Gastroesophageal sphincter (tissue), 4 donors: Measurements from ENCODE around the gene SCNN1A. TPM values are rescaled to one million over a fixed set of nuclear protein-coding genes. Genes with fewer than 3 reads are reported as not detected.
"Not testable (repeated sequence)": the region's sequence is repeated elsewhere in the genome, so short reads cannot be mapped to it uniquely, and the experiment has no call there.

Experiments
- ATAC-seq: fragments of 150-250 bp; one replicate; pipeline ENCODE4 v1.9.1; 2016; ENCODE audit warnings: mild to moderate bottlenecking, moderate library complexity
- H3K27ac ChIP-seq, 4 donors: fragments of 200-600 bp; sonication (generic) in 3 of 4; 1 replicate in 3 of 4; 2 replicates in 1 of 4; pipeline ENCODE4 v1.5.1; 2016 to 2019
- H3K27me3 ChIP-seq: fragments of 200-600 bp; sonication (generic); one replicate; pipeline ENCODE4 v1.5.1; 2019
- H3K36me3 ChIP-seq, 2 donors: fragments of 200-600 bp; sonication (generic); one replicate each; pipeline ENCODE4 v1.5.1; 2019; ENCODE audit warnings: control low read depth in 1 of 2
- H3K4me1 ChIP-seq, 3 donors: fragments of 200-600 bp; sonication (generic); 1 replicate in 2 of 3; 2 replicates in 1 of 3; pipeline ENCODE4 v1.5.1; 2016 to 2019; ENCODE audit warnings: control low read depth in 2 of 3
- H3K4me3 ChIP-seq, 2 donors: fragments of 200-600 bp; sonication (generic); one replicate each; pipeline ENCODE4 v1.5.1; 2019; ENCODE audit warnings: mild to moderate bottlenecking in 1 of 2, moderate library complexity in 1 of 2
- H3K9me3 ChIP-seq, 3 donors: fragments of 200-600 bp; sonication (generic); one replicate each; pipeline ENCODE4 v1.5.1; 2017 to 2019; ENCODE audit warnings: control low read depth in 2 of 3
- CTCF ChIP-seq, 4 experiments: fragments of 200-600 bp in 2 of 4; fragments of 450-650 bp in 2 of 4; sonication (generic) in 1 of 4; IDR thresholded peaks; one replicate each; pipeline ENCODE4 v1.5.1; 2017 to 2019; ENCODE audit warnings: antibody characterized with exemption in 4 of 4, mild to moderate bottlenecking in 2 of 4, moderate library complexity in 2 of 4
- EP300 ChIP-seq: sonication (generic); formaldehyde crosslinking; IDR thresholded peaks from one replicate; pipeline ENCODE4 v1.6.1; 2017; ENCODE audit warnings: antibody characterized with exemption, mild to moderate bottlenecking
- POLR2A ChIP-seq, 2 donors: fragments of 450-650 bp; IDR thresholded peaks; one replicate each; pipeline ENCODE4 v1.6.1; 2017; ENCODE audit warnings: antibody characterized with exemption in 2 of 2, mild to moderate bottlenecking in 2 of 2, moderate library complexity in 1 of 2
- POLR2AphosphoS5 ChIP-seq: sonication (generic); formaldehyde crosslinking; IDR thresholded peaks from one replicate; pipeline ENCODE4 v1.6.1; 2017; ENCODE audit warnings: antibody characterized with exemption
- WGBS, 2 donors: methylation state at CpG; one replicate each; pipeline ENCODE4 v1.1.5; 2018; ENCODE audit warnings: low coverage in 1 of 2; 5-methylcytosine and 5-hydroxymethylcytosine counted together
- total RNA-seq, 4 donors: library from RNA; depleted of rRNA; stranded (reverse); fragments of >200 nt; gene quantifications; one replicate each; pipeline ENCODE4 v1.1.0, GENCODE V29; 2016

SCNN1A gene
- total RNA-seq, 4 donors from 2014 or later, result 0.62 to 19.9 (median 5.2) TPM; not detected in 1

- TF ChIP-seq CTCF (IDR thresholded peaks at IDR 0.05), result no peak
- no peak for TF ChIP-seq EP300
- TF ChIP-seq POLR2A (IDR thresholded peaks at IDR 0.05), result no peak
- no peak for TF ChIP-seq POLR2AphosphoS5
- Histone ChIP-seq H3K27me3 (no peaks in the 10 kb centered on the region), H3K4me1 (peaks cover 3 to 66% (median 23%) of the 10 kb centered on the region in 3 donors), H3K27ac (peak overlapping the region in 3 of 4 donors; percentile 75 to 81 (median 78)), H3K36me3 (no peaks in the 10 kb centered on the region), H3K4me3 (no peak overlapping the region), H3K9me3 (no peaks in the 10 kb centered on the region)
- no peak for ATAC-seq
- 56 to 91% methylated on average over 1 to 4 of the region's 5 CpGs for WGBS, 2 donors
Measured at GRCh38 chr12:6346235-6346832, 29.0 kb downstream of the SCNN1A start.

- H3K4me1 ChIP-seq, result peaks cover 3 to 66% (median 23%) of the 10 kb centered on the region in 3 donors
- H3K4me3 ChIP-seq, result no peak overlapping the region
- H3K27me3 ChIP-seq, result no peaks in the 10 kb centered on the region
- WGBS, 2 donors, result 51 to 58% methylated on average over 7 to 10 of the region's 10 CpGs
- no peaks in the 10 kb centered on the region for H3K9me3 ChIP-seq
- no peaks in the 10 kb centered on the region for H3K36me3 ChIP-seq
- ATAC-seq, result no peak
- H3K27ac ChIP-seq, result peak overlapping the region in 3 of 4 donors; percentile 75 to 81 (median 78)
- TF ChIP-seq POLR2AphosphoS5 (peak; percentile 75), EP300 (no peak), CTCF (IDR thresholded peaks at IDR 0.05) (no peak), POLR2A (IDR thresholded peaks at IDR 0.05) (no peak)
Measured at GRCh38 chr12:6345319-6346091, 29.9 kb downstream of the SCNN1A start.

GRCh38 chr12:6344101-6344660 lies 31.2 kb downstream of the SCNN1A start:
- H3K9me3 ChIP-seq, H3K4me3 ChIP-seq, H3K36me3 ChIP-seq, H3K27me3 ChIP-seq, ATAC-seq: not testable (repeated sequence)
- Histone ChIP-seq H3K4me1 (peaks cover 3 to 75% (median 25%) of the 10 kb centered on the region in 3 donors), H3K27ac (peak overlapping the region in 3 of 4 donors; percentile 97 to 98 (median 97))
- WGBS, 2 donors, result 94 to 96% methylated on average over 7 to 11 of the region's 11 CpGs

- 20 to 70% methylated on average over 1 to 3 of the region's 5 CpGs for WGBS, 2 donors
- Histone ChIP-seq H3K36me3 (no peaks in the 10 kb centered on the region), H3K4me3 (no peak overlapping the region), H3K27ac (peak overlapping the region; percentile 96 to 98 (median 97)), H3K9me3 (no peaks in the 10 kb centered on the region), H3K4me1 (peaks cover 3 to 81% (median 30%) of the 10 kb centered on the region in 3 donors), H3K27me3 (no peaks in the 10 kb centered on the region)
- ATAC-seq, result no peak
- TF ChIP-seq CTCF (IDR thresholded peaks at IDR 0.05), result no peak
- TF ChIP-seq POLR2A (IDR thresholded peaks at IDR 0.05), result no peak
- TF ChIP-seq EP300, result no peak
- no peak for TF ChIP-seq POLR2AphosphoS5
Measured at GRCh38 chr12:6343518-6343917, 31.8 kb downstream of the SCNN1A start.

GRCh38 chr12:6342140-6342889 lies 33.0 kb downstream of the SCNN1A start:
- Histone ChIP-seq H3K9me3 (no peaks in the 10 kb centered on the region), H3K27ac (peak overlapping the region; percentile 96 to 98 (median 97)), H3K27me3 (no peaks in the 10 kb centered on the region), H3K4me3 (peak overlapping the region; percentile 80 to 93), H3K4me1 (peaks cover 5 to 81% (median 37%) of the 10 kb centered on the region in 3 donors), H3K36me3 (no peaks in the 10 kb centered on the region)
- ATAC-seq, result no peak
- WGBS, 2 donors, result 21 to 47% methylated on average over 3 to 7 of the region's 7 CpGs
- TF ChIP-seq POLR2A (IDR thresholded peaks at IDR 0.05) (no peak), CTCF (IDR thresholded peaks at IDR 0.05) (no peak), EP300 (no peak)
